C4-2B (cell line): ENCODE data around the gene MTMR3.

Experiments used
- H3K27ac ChIP-seq: fragments of 450-650 bp; 2 replicates; pipeline ENCODE4 v1.5.1; 2017
- ZFX ChIP-seq: fragments of 450-650 bp; IDR thresholded peaks from 2 replicates; pipeline ENCODE4 v1.6.1; 2017
- TF ChIP-seq, protein P1 (sequence below): fragments of 450-650 bp; conservative IDR thresholded peaks from 2 replicates; pipeline ENCODE4 v1.5.1; 2017; ENCODE audit warnings: mild to moderate bottlenecking

The MTMR3 gene

DNA sequence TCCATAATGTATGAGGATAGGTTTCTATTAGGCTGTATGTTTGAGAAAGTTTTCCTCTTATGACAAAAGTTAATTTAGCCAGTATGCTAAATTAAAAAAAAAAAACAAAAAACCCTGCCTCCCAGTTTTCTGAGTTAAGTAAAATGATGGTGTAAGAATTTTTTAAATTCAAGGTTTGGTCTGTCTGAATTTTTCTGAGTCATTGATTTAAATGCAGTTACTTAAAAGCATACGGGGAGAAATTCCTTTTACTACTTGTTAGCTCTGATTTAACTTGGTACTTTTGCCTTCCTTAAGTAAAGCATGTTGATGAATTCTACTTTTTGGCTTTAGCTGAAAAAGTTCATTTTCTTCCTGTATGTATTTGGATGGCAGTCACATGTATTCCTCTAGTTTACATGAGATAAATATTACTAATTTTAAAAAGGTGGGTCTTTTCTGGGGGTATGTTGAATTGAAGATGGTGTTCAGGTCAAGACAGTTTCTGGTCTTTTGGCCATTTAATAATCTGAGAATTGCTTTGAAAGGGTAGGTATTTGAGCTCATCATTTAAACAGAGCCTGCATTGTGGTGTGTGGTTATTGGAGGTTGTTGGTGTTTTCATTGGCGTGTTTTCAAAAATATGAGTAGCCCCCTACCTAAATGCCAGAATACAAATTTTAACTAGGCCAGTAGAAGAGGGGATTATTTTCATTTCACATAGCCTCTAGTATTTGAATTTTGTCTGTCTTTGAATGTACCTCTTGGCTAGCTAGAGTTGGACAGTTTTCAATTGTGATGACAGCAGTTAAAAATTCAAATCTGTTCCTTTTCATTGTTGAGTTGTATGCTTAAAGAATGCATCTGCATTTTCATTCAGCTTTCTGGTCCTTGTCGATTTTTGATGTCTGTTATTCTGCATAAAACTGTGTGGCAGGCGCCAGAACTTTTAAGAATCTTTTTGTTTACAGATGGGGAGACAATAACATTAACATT, 64.7 kb downstream of the MTMR3 start:
- TF ChIP-seq, protein P1, sequence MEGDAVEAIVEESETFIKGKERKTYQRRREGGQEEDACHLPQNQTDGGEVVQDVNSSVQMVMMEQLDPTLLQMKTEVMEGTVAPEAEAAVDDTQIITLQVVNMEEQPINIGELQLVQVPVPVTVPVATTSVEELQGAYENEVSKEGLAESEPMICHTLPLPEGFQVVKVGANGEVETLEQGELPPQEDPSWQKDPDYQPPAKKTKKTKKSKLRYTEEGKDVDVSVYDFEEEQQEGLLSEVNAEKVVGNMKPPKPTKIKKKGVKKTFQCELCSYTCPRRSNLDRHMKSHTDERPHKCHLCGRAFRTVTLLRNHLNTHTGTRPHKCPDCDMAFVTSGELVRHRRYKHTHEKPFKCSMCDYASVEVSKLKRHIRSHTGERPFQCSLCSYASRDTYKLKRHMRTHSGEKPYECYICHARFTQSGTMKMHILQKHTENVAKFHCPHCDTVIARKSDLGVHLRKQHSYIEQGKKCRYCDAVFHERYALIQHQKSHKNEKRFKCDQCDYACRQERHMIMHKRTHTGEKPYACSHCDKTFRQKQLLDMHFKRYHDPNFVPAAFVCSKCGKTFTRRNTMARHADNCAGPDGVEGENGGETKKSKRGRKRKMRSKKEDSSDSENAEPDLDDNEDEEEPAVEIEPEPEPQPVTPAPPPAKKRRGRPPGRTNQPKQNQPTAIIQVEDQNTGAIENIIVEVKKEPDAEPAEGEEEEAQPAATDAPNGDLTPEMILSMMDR, result no peak
- TF ChIP-seq ZFX, result no peak
- no peak overlapping the region for H3K27ac ChIP-seq

DNA sequence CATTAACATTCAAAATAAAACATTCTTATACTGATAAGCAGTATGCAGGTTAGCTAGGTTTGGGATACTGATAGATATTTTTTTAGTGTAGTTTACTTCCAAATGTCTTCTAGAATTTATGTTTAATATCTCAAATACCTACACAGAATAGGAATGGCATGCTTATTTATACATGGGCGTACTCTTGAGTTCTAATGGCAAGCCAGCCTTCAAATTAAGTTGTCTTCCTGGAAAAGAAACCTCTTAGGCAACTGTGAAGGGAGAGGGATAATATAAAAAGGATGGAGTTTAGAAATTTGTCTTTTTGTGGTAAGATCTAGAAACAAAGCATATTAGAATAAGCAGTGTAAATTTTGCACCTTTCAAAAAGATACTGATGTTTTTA, 65.4 kb downstream of the MTMR3 start:
- no peak overlapping the region for H3K27ac ChIP-seq
- no peak for TF ChIP-seq ZFX
- TF ChIP-seq, protein P1, result no peak

DNA sequence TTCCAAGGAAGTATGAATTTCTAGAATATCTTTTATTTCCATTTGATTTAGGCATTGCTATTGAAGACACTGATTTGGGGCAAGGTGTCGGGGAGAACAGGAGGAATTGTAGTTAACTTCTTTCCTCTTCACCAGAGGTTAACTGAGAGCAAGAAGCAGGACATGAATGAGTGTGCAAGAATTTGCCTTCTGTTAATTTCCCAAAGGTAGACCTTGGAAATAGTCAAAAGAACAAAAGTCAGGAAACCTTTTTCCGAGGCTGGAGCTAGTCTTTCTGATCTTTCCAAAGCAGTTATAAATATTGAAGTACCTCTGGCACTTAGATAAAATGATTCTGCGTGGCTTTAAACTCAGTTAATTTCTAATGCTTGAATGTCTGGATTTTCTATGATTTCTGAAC, 66.9 kb downstream of the MTMR3 start:
- no peak for TF ChIP-seq ZFX
- TF ChIP-seq, protein P1, result no peak
- no peak overlapping the region for H3K27ac ChIP-seq

DNA sequence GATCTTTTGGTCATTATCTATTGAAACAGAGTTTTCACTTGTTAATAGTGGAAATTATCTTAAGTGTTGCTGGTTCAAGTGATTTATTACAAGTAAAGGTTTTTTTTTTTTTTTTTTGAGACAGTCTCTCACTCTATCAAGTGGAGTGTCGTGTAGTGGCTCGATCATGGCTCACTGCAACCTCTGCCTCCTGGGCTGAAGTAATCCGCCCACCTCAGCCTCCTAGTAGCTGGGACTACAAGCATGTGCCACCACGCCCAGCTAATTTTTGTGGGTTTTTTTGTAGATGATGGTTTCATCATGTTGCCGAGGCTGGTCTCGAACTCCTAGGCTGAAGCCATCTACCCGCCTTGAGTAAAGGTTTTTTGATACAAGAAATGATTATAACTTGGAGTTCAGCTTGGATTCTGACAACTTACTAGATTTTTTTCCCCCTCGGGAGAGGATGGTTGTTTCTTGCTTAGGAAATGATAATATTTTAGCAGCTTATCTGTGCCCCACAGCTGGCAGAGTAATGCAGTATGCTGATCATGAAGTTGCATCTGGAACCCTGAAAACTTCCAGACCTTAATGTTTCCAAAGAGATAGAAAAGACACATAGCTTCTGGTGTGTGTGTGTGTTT, 68.9 kb downstream of the MTMR3 start:
- H3K27ac ChIP-seq, result no peak overlapping the region
- TF ChIP-seq ZFX, result no peak
- TF ChIP-seq, protein P1, result no peak

DNA sequence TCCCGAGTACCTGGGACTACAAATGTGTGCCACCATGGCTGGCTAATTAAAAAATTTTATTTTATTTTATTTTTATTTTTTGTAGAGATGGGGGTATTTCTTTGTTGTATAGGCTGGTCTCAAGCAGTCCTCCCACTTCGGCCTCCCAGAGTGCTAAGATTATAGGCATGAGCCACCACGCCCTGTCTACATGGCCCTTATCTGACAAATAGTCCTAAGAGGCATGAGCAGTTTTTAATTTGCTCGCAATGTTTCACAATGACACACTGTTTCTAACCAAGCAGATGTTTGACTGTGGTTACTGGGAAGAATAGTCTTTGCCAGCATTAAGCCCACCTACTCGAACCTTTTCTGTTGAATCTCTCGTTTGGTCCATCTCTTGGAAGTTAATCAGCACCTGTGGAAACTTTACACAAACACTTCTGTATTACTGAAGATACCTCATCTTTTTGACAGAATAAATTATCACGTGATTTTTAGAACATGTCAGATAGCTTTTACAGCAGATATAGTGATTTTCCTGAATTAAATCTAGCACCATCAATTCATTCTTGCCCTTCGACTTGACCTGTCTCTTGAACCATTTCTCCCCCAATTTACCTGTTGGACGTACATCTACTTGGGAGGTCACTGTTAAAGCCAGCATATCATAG, 71.4 kb downstream of the MTMR3 start:
- TF ChIP-seq ZFX, result no peak
- TF ChIP-seq, protein P1, result no peak
- no peak overlapping the region for H3K27ac ChIP-seq

DNA sequence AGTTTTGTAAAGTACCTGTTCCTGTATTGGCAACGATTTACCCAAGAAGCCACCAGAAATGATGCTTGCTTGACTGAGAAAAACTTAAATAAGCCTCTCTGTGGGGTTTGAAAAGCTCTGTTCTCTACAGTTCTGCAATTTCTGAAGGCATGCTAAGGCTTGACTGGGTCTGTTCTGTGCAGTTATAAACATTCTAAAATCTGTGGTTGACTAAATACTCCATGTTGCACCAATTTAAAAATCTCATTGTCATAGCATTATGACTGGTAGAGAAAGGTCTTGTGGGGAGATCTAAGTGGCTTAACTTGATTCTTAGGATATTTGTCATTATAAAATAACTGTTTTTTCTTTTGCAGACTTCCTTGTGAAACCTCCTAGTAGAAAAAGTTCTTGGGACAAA, 73.7 kb downstream of the MTMR3 start:
- TF ChIP-seq, protein P1, result no peak
- no peak for TF ChIP-seq ZFX
- H3K27ac ChIP-seq, result no peak overlapping the region

DNA sequence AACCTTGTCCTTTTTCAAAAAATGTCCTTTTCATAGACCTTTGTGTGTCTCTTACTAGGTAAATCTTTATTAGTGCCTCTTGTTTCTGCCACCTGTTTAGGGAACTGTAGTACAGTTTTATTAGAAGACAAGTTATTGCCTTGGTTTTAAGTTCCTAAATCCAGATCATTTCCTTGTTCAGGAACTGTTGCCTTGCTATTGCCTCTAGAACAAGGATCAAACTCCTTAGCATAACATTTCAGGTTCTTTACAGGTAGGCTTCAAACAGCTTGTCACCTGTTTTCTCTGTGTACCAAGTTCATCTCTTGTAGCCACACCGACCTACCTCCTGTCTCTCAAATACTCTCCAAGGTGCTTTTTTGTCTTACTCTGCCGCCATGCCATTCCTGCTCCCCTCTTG, 75.2 kb downstream of the MTMR3 start:
- H3K27ac ChIP-seq, result no peak overlapping the region
- no peak for TF ChIP-seq ZFX
- TF ChIP-seq, protein P1, result no peak
